Epidermal melanocyte (primary cell): ENCODE results near the gene ADSS1.

Experiments
- DNase-seq: peaks from one replicate; pipeline ENCODE4 v3.0.0; 2011; ENCODE audit warnings: low spot score; ENCODE audit not compliant: insufficient read length

Gene ADSS1

DNA sequence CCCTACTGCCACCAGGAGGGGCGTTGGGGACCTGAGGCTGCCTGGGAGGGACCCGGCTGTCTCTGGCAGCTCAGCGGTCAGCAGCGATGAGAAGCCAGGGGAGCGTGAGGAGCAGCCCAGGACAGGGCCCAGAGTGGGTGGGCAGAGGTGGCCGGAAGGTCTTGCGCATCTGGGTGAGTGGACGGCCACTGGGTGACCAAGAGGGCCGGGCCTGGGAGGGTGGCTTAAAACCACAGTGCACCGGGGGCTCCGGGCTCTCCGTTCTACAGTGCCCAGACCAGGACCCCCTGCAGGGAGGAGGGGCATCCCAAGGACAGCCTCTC, 24.6 kb upstream of the ADSS1 start:
- no peak for DNase-seq

DNA sequence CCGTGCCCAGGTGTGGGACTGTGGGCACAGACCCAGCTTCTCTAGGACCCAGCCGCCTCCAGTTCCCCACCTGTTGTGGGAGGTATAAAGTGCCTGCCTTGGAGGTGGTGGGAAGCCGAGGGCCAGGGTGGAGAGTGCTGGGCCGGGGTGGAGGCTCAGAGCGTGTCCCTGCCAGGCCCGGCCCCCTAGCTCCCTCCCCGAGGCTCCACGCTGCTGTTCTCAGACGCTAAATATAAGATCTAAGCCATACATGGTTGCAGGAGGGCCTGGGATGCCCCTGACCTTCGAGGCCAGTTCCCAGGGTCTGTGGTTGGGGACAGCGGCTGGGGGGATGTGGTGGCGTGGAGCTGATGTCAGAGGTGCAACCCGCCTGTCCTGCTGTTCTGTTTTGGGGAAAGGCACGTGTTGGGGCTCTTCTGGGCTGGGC, 23.8 kb upstream of the ADSS1 start:
- DNase-seq = no peak

- no peak for DNase-seq
These were observed 23.2 kb upstream of the ADSS1 start for GRCh38 chr14:104700747-104701217.

- no peak for DNase-seq
These were observed 22.5 kb upstream of the ADSS1 start for GRCh38 chr14:104701383-104702076.

- no peak for DNase-seq
These were observed 21.9 kb upstream of the ADSS1 start for GRCh38 chr14:104702106-104702505.

DNA sequence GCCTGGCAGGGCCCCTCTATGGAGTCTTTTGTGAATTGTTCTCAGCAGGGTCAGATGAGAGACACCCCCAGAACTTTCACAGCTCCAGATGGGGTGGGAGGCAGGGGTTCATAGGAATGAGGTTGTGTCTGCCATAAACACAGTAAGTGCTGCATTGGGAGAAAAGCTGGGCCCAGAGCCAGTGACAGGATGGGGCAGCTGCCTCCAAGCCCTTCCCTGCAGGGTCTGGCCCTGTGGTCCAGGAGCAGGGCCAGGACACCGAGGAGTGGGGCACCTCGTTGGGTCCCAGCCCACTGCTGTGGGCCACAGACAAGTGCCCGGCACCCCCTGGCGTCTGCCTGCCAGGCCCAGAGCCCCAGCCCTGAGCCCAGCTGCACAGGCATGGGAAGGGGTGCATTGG, 21.4 kb upstream of the ADSS1 start:
- DNase-seq = no peak

DNA sequence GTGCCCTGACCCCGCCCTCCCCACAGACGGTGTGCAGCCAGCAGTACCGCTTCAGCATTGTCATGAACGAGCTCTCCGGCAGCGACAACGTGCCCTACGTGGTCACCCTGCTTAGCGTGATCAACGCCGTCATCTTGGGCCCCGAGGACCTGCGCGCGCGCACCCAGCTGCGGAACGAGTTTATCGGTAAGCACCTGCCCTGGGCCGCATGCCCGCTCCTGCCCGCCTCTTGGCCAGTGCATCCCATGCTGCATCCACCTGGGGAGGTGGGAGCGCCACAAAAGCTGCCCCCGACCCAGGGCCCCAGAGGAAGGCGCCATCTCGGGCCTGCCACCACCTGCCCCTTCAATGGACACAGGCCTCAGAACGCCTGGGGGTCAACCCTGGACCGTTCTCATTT, 20.8 kb upstream of the ADSS1 start:
- no peak for DNase-seq

GRCh38 chr14:104704252-104704651, 19.8 kb upstream of the ADSS1 start:
- DNase-seq = no peak

DNA sequence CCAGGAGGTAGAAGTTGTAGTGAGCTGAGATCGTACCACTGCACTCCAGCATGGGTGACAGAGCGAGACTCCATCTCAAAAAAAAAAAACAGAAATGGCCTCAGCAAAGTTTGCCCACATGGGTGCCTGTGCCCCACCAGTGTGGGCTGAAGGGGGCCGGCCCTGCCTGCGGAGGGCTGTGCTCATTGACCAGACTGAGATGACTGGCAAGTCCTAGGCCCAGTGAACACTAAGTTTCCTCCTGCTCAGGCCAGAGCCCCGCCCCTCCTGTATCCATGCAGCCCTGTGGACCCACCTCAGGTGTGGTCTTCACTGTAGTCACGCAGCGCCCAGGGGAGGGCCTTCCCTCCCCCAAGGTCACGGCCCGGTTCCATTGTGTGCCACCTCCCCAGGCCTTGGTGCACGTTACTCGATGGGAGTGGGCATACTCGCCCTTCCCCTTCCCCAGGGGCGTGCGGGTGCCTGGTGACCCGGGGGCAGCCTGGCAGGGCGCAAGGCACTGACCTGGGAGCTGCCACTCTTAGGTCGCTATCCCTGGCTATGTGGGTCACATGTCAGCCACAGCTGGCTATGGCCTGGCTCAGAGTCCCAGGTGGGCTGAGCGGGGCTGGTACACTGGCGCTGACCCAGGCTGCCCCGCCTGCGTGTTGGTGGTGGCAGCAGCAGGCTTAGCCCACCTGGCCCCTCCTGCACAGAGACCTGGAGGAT, 18.5 kb upstream of the ADSS1 start:
- DNase-seq = no peak

GRCh38 chr14:104706733-104707607, 17.1 kb upstream of the ADSS1 start:
- no peak for DNase-seq

DNA sequence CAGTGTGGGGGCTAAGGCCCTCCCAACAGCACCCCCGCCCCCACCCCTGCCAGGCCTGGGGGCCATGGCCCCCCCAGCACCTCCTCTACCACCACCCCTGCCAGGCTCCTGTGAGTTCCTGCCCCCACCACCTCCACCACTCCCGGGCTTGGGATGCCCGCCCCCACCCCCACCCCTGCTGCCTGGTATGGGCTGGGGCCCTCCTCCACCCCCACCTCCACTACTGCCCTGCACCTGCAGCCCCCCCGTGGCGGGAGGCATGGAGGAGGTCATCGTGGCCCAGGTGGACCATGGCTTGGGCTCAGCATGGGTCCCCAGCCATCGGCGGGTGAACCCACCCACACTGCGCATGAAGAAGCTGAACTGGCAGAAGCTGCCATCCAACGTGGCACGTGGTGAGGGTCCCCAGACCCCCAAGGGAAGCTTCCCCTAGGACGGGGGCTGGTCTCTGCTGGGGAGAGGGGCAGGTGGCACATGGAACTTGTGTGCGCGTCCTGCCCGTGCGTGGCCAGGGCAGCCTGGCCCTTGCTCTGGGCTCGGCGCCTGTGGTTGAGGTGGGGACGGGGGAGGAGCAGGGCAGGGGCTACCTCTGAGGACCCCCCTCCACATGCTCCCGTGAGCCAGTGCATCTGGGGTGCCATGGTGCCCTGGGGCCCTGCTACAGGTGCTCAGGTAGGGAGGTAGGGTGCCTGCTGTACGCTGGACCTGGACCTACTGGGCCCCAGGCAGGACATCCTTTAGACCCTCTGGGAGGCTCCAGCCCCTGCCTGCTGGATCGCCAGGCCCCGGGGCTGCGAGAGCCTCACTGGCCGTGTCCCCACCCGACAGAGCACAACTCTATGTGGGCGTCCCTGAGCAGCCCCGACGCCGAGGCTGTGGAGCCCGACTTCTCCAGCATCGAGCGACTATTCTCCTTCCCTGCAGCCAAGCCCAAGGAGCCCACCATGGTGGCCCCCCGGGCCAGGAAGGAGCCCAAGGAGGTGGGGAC, 16.1 kb upstream of the ADSS1 start:
- DNase-seq = no peak

- DNase-seq = peak; percentile 99
These were observed 15.3 kb upstream of the ADSS1 start for GRCh38 chr14:104708606-104709268.

- DNase-seq = no peak
These were observed 14.5 kb upstream of the ADSS1 start for GRCh38 chr14:104709387-104710039.

- DNase-seq = no peak
These were observed 13.8 kb upstream of the ADSS1 start for GRCh38 chr14:104710071-104710735.

DNA sequence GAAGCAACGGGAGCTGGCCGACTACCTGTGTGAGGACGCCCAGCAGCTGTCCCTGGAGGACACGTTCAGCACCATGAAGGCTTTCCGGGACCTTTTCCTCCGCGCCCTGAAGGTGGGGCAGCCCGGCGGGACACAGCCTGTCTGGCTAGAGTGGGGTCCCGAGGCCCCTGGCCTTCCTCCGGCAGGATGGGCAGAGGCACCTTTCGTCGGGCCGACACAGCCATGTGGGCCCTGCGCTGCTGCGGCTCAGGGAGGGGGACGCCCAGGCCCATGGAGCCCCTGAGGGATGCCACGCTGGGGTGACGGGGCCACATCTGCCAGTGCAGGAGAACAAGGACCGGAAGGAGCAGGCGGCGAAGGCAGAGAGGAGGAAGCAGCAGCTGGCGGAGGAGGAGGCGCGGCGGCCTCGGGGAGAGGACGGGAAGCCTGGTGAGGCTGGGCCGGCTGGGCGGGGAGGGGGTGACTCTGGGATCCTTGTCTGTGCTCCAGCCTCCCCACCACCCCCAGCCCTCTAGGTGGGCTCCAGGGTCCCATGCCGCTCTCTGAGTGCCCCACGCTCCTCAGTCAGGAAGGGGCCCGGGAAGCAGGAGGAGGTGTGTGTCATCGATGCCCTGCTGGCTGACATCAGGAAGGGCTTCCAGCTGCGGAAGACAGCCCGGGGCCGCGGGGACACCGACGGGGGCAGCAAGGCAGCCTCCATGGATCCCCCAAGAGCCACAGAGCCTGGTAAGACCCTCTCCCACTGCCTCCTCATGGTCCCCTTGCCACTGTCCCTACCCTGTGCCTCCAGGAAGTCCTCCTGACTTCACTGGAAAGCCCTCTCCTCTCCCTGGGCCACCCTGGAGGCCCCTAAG, 10.9 kb upstream of the ADSS1 start:
- no peak for DNase-seq

DNA sequence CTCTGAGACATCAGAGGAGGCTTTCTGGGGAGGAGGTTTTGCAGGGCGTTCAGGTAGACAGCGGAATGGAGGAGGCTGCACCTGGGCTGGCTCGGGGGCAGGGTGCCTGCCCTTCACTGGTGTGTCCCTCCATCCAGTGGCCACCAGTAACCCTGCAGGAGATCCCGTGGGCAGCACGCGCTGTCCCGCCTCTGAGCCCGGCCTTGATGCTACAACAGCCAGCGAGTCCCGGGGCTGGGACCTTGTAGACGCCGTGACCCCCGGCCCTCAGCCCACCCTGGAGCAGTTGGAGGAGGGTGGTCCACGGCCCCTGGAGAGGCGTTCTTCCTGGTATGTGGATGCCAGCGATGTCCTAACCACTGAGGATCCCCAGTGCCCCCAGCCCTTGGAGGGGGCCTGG, 10.0 kb upstream of the ADSS1 start:
- DNase-seq = no peak

GRCh38 chr14:104714681-104715080, 9.3 kb upstream of the ADSS1 start:
- no peak for DNase-seq

DNA sequence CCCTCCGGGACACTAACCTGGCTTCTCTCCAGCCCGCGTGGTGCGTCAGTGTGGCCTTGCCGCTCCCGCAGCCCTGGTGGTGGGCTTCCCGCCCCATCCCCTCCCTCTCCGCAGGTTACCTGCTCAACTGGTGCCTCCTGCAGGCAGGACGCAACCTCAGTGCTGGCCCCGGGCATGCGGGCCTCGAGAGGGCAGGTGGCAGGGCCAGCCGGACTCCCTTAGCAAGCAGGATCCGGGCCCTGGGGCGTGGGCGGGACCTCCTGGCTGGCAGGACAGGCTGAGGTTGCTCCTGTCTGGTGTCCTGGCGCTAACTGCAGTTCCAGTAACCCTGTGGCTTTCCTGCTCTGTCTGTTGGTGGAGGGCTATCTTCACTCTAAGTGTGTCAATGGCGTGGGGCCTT, 8.6 kb upstream of the ADSS1 start:
- DNase-seq = no peak
